Measurements from ENCODE around the gene SAPCD2. TPM values are rescaled to one million over a fixed set of nuclear protein-coding genes. Genes with fewer than 3 reads are reported as not detected.
"Not testable (repeated sequence)": the region's sequence is repeated elsewhere in the genome, so short reads cannot be mapped to it uniquely, and the experiment has no call there.

SAPCD2 gene
- polyA plus RNA-seq, result under 1 TPM; 0.11 to 0.34 (median 0.18) TPM

GRCh38 chr9:137070201-137070905 is at the start of gene SAPCD2:
Gene SAPCD2, minus strand, starts transcription at chr9:137070557. Its CDS starts 97 bp downstream, at chr9:137070460.
- no peak within 1 kb of the TSS for H3K27ac ChIP-seq (ENCODE audit: low read depth, low read length)
- 0 to 1% (median 1%) methylated on average over 62 to 74 of the region's 74 CpGs for WGBS, 3 donors

- not testable (repeated sequence) for H3K27ac ChIP-seq (ENCODE audit: low read depth, low read length)
- 75 to 85% (median 77%) methylated on average over 11 to 12 of the region's 12 CpGs for WGBS, 3 donors
These were observed 47.8 kb upstream of the SAPCD2 start for GRCh38 chr9:137118092-137118603.

- H3K27ac ChIP-seq (ENCODE audit: low read depth, low read length), result no peak overlapping the region
- 76 to 84% (median 79%) methylated on average over 15 of the region's 15 CpGs for WGBS, 3 donors
These were observed 46.9 kb upstream of the SAPCD2 start for GRCh38 chr9:137117269-137117731.

GRCh38 chr9:137116728-137117127 is 46.4 kb upstream of the SAPCD2 start:
- WGBS, 3 donors, result 56 to 65% (median 64%) methylated on average over 17 of the region's 17 CpGs
- H3K27ac ChIP-seq (ENCODE audit: low read depth, low read length), result no peak overlapping the region

GRCh38 chr9:137116027-137116507 is 45.7 kb upstream of the SAPCD2 start:
- WGBS, 3 donors, result 68 to 82% (median 73%) methylated on average over 3 to 6 of the region's 6 CpGs
- H3K27ac ChIP-seq (ENCODE audit: low read depth, low read length), result no peak overlapping the region

GRCh38 chr9:137115394-137116026 is 45.2 kb upstream of the SAPCD2 start:
- WGBS, 3 donors, result 78 to 82% (median 79%) methylated on average over 18 to 21 of the region's 21 CpGs
- no peak overlapping the region for H3K27ac ChIP-seq (ENCODE audit: low read depth, low read length)

GRCh38 chr9:137114613-137115393 is 44.4 kb upstream of the SAPCD2 start, which contains the start of gene DPP7:
Gene DPP7, minus strand, starts transcription at chr9:137114733. Its CDS starts 20 bp downstream, at chr9:137114713.
- WGBS, 3 donors, result 5% methylated on average over 32 to 69 of the region's 70 CpGs
- H3K27ac ChIP-seq (ENCODE audit: low read depth, low read length), result no peak within 1 kb of the TSS

- whole genome bisulfite sequencing, 3 donors, result 0 to 1% (median 0%) methylated on average over 40 to 45 of the region's 45 CpGs
These were observed 43.9 kb upstream of the SAPCD2 start for GRCh38 chr9:137114220-137114612.

GRCh38 chr9:137113385-137114159 is 43.2 kb upstream of the SAPCD2 start:
- H3K27ac ChIP-seq (ENCODE audit: low read depth, low read length), result no peak overlapping the region
- WGBS, 3 donors, result 30 to 62% (median 54%) methylated on average over 31 to 65 of the region's 66 CpGs

More at GRCh38 chr9:137114220-137114612, 43.9 kb upstream of the SAPCD2 start:
- no peak overlapping the region for H3K27ac ChIP-seq (ENCODE audit: low read depth, low read length)

- 95 to 97% (median 96%) methylated on average over 38 to 42 of the region's 42 CpGs for WGBS, 3 donors
- no peak overlapping the region for H3K27ac ChIP-seq (ENCODE audit: low read depth, low read length)
These were observed 42.4 kb upstream of the SAPCD2 start for GRCh38 chr9:137112564-137113384.

- 89 to 94% (median 90%) methylated on average over 26 to 35 of the region's 35 CpGs for WGBS, 3 donors
- no peak overlapping the region for H3K27ac ChIP-seq (ENCODE audit: low read depth, low read length)
These were observed 41.6 kb upstream of the SAPCD2 start for GRCh38 chr9:137111788-137112563.

- WGBS, 3 donors, result 88 to 91% (median 88%) methylated on average over 26 to 28 of the region's 28 CpGs
- no peak overlapping the region for H3K27ac ChIP-seq (ENCODE audit: low read depth, low read length)
These were observed 40.8 kb upstream of the SAPCD2 start for GRCh38 chr9:137110911-137111787.

GRCh38 chr9:137110147-137110910 is 40.0 kb upstream of the SAPCD2 start:
- H3K27ac ChIP-seq (ENCODE audit: low read depth, low read length), result no peak overlapping the region
- 90 to 92% (median 90%) methylated on average over 38 of the region's 38 CpGs for WGBS, 3 donors

- 81 to 85% (median 83%) methylated on average over 32 to 34 of the region's 34 CpGs for WGBS, 3 donors
- H3K27ac ChIP-seq (ENCODE audit: low read depth, low read length), result no peak overlapping the region
These were observed 39.1 kb upstream of the SAPCD2 start for GRCh38 chr9:137109250-137110146.

All from adipose tissue (tissue), 3 donors.